ENCODE measurements around the gene SYCE3.

GRCh38 chr22:50601669-50602337, 39.1 kb upstream of the SYCE3 start:
- TF ChIP-seq POLR2A (IDR thresholded peaks at IDR 0.05; ENCODE audit: low read depth) (no peak), POLR2AphosphoS5 (IDR thresholded peaks at IDR 0.05) (no peak)
